Lower leg skin (tissue), 3 donors: Measurements from ENCODE around the gene ANKAR.

Experiments used
- POLR2A ChIP-seq, 2 donors: fragments of 450-650 bp; IDR thresholded peaks; one replicate each; pipeline ENCODE4 v1.6.1; 2016 to 2017; ENCODE audit warnings: antibody characterized with exemption in 2 of 2, mild to moderate bottlenecking in 1 of 2, moderate library complexity in 1 of 2
- TF ChIP-seq, protein P1 (sequence below), 3 donors: fragments of 450-650 bp; IDR thresholded peaks; one replicate each; pipeline ENCODE4 v1.5.1; 2016; ENCODE audit warnings: antibody characterized with exemption in 3 of 3, mild to moderate bottlenecking in 3 of 3, moderate library complexity in 2 of 3

DNA sequence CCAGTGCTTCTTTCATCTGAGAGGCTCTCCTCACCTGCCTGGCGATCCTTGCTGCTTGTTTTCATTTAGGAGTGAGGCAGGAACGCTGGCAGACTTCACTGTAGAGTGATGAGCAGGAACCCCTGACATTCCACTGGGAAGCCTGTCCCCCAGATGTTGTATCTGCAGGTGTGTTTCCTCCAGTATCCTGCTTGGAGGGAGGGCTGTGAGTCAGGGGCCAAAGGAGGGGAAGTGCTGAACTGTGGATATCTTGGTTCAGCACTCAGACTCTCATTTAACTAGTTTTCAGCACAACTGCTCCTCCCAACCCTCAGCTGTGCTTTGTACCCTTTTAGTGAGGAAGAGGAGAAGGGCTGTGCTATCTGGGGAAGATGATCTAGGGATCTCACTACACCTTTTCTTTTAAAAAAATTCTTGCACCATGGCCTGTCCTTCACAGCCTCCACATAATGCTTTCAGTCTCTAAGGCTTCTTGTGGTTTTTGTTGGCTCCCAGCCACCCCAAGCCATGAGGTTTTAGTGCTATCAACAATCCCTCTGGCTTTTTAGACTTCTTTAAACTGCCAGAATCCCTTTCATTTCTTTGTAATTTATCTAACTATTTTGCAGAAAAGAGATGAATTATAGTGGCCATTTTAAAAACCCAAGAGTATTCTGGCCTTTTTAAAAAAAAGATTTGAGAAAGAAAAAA lies 11.2 kb downstream of the ANKAR start:
- TF ChIP-seq, protein P1, sequence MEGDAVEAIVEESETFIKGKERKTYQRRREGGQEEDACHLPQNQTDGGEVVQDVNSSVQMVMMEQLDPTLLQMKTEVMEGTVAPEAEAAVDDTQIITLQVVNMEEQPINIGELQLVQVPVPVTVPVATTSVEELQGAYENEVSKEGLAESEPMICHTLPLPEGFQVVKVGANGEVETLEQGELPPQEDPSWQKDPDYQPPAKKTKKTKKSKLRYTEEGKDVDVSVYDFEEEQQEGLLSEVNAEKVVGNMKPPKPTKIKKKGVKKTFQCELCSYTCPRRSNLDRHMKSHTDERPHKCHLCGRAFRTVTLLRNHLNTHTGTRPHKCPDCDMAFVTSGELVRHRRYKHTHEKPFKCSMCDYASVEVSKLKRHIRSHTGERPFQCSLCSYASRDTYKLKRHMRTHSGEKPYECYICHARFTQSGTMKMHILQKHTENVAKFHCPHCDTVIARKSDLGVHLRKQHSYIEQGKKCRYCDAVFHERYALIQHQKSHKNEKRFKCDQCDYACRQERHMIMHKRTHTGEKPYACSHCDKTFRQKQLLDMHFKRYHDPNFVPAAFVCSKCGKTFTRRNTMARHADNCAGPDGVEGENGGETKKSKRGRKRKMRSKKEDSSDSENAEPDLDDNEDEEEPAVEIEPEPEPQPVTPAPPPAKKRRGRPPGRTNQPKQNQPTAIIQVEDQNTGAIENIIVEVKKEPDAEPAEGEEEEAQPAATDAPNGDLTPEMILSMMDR (IDR thresholded peaks at IDR 0.05), result no peak
- TF ChIP-seq POLR2A (IDR thresholded peaks at IDR 0.05), result no peak
